Uterus (tissue), 4 donors: Measurements from ENCODE around the gene FGF19. TPM values are rescaled to one million over a fixed set of nuclear protein-coding genes. Genes with fewer than 3 reads are reported as not detected.

ENCODE experiments used
- DNase-seq, 2 donors: peaks; one replicate each; pipeline ENCODE4 v3.0.0-alpha.2; 2019 to 2020
- H3K27ac ChIP-seq, 2 donors: fragments of 200-600 bp; sonication (generic); 1 replicate in 1 of 2; 2 replicates in 1 of 2; pipeline ENCODE4 v1.5.1; 2016 to 2018
- H3K27me3 ChIP-seq, 2 donors: fragments of 200-600 bp; sonication (generic); one replicate each; pipeline ENCODE4 v1.5.1; 2018 to 2019; ENCODE audit warnings: control low read depth in 1 of 2
- H3K36me3 ChIP-seq, 2 donors: fragments of 200-600 bp; sonication (generic); one replicate each; pipeline ENCODE4 v1.5.1; 2019; ENCODE audit warnings: control low read depth in 1 of 2
- H3K4me1 ChIP-seq, 2 donors: fragments of 200-600 bp; sonication (generic); one replicate each; pipeline ENCODE4 v1.5.1; 2018 to 2019; ENCODE audit warnings: control low read depth in 1 of 2
- H3K4me3 ChIP-seq, 2 donors: fragments of 200-600 bp; sonication (generic); 1 replicate in 1 of 2; 2 replicates in 1 of 2; pipeline ENCODE4 v1.5.1; 2018 to 2019; ENCODE audit warnings: mild to moderate bottlenecking in 1 of 2
- H3K9me3 ChIP-seq, 2 donors: fragments of 200-600 bp; sonication (generic); one replicate each; pipeline ENCODE4 v1.5.1; 2019; ENCODE audit warnings: control low read depth in 1 of 2
- CTCF ChIP-seq, 4 experiments: fragments of 200-600 bp in 2 of 4; fragments of 450-650 bp in 2 of 4; sonication (generic) in 2 of 4; IDR thresholded peaks; one replicate each; pipeline ENCODE4 v1.5.1; 2016 to 2019; ENCODE audit warnings: antibody characterized with exemption in 4 of 4, mild to moderate bottlenecking in 2 of 4, moderate library complexity in 1 of 4
- POLR2A ChIP-seq, 2 donors: fragments of 450-650 bp; IDR thresholded peaks; one replicate each; pipeline ENCODE4 v1.6.1; 2016; ENCODE audit warnings: antibody characterized with exemption in 2 of 2, mild to moderate bottlenecking in 1 of 2, moderate library complexity in 1 of 2
- intact Hi-C: fragments of 100-400 bp; cut with DNase I; formaldehyde crosslinking; loops from one replicate; pipeline ENCODE4 v1.15.1; 2023; ENCODE audit warnings: low total_unique reads
- total RNA-seq, 4 donors: library from RNA; depleted of rRNA in 3 of 4; stranded (reverse); fragments of >200 nt in 3 of 4; gene quantifications; one replicate each; pipeline versions ENCODE4 v1.1.0 to v1.2.4, GENCODE V29; 2014 to 2023
- donor health status: DM: yes; HTN: yes; CAD: no.

FGF19 gene
- total RNA-seq, 4 donors from 2014 or later = 0.97 TPM; not detected in 3

GRCh38 chr11:69702769-69703452 is 911 bp downstream of the FGF19 start:
- intact Hi-C loops = no loop called here
- Histone ChIP-seq H3K36me3 (no peaks in the 10 kb centered on the region), H3K4me3 (no peak overlapping the region), H3K9me3 (no peaks in the 10 kb centered on the region), H3K27me3 (peaks cover 0 to 39% of the 10 kb centered on the region in 2 donors), H3K4me1 (peaks cover 0 to 17% of the 10 kb centered on the region in 2 donors), H3K27ac (no peak overlapping the region)
- TF ChIP-seq CTCF (IDR thresholded peaks at IDR 0.05) = no peak
- TF ChIP-seq POLR2A (IDR thresholded peaks at IDR 0.05) = no peak
- DNase-seq = no peak

- no peak for TF ChIP-seq CTCF (IDR thresholded peaks at IDR 0.05)
- no peak for TF ChIP-seq POLR2A (IDR thresholded peaks at IDR 0.05)
- Histone ChIP-seq H3K9me3 (no peaks in the 10 kb centered on the region), H3K27me3 (peaks cover 0 to 39% of the 10 kb centered on the region in 2 donors), H3K27ac (no peak overlapping the region), H3K36me3 (no peaks in the 10 kb centered on the region), H3K4me3 (no peak overlapping the region), H3K4me1 (peaks cover 0 to 17% of the 10 kb centered on the region in 2 donors)
- intact Hi-C loops = no loop called here
- DNase-seq = no peak
These were observed 1.6 kb downstream of the FGF19 start for GRCh38 chr11:69702239-69702691.

GRCh38 chr11:69700278-69701140 is 3.3 kb downstream of the FGF19 start:
- no peak overlapping the region for H3K27ac ChIP-seq
- no peaks in the 10 kb centered on the region for H3K36me3 ChIP-seq
- H3K27me3 ChIP-seq = peaks cover 0 to 39% of the 10 kb centered on the region in 2 donors
- no peaks in the 10 kb centered on the region for H3K9me3 ChIP-seq
- H3K4me1 ChIP-seq = peaks cover 0 to 17% of the 10 kb centered on the region in 2 donors
- H3K4me3 ChIP-seq = no peak overlapping the region
- TF ChIP-seq POLR2A (IDR thresholded peaks at IDR 0.05) (no peak), CTCF (IDR thresholded peaks at IDR 0.05) (no peak)
- intact Hi-C loops = no loop called here
- no peak for DNase-seq

GRCh38 chr11:69699213-69699612 is 4.6 kb downstream of the FGF19 start:
- Histone ChIP-seq H3K27me3 (peaks cover 0 to 32% of the 10 kb centered on the region in 2 donors), H3K9me3 (no peaks in the 10 kb centered on the region), H3K27ac (no peak overlapping the region), H3K4me1 (peaks cover 0 to 11% of the 10 kb centered on the region in 2 donors), H3K36me3 (no peaks in the 10 kb centered on the region), H3K4me3 (no peak overlapping the region)
- TF ChIP-seq POLR2A (IDR thresholded peaks at IDR 0.05) (no peak), CTCF (IDR thresholded peaks at IDR 0.05) (no peak)
- DNase-seq = no peak
- intact Hi-C loops = no loop called here

- DNase-seq = no peak
- no peaks in the 10 kb centered on the region for H3K9me3 ChIP-seq
- TF ChIP-seq CTCF (IDR thresholded peaks at IDR 0.05) (no peak), POLR2A (IDR thresholded peaks at IDR 0.05) (no peak)
- peaks cover 0 to 26% of the 10 kb centered on the region in 2 donors for H3K27me3 ChIP-seq
- intact Hi-C loops = no loop called here
- no peak overlapping the region for H3K4me3 ChIP-seq
- H3K4me1 ChIP-seq = peaks cover 0 to 6% of the 10 kb centered on the region in 2 donors
- H3K27ac ChIP-seq = no peak overlapping the region
- no peaks in the 10 kb centered on the region for H3K36me3 ChIP-seq
These were observed 5.5 kb downstream of the FGF19 start for GRCh38 chr11:69698362-69698761.
